Endodermal cell (in vitro differentiated cells): Measurements from ENCODE around the gene ESRP2. TPM values are rescaled to one million over a fixed set of nuclear protein-coding genes. Genes with fewer than 3 reads are reported as not detected.

Experiments
- DNase-seq: peaks from one replicate; pipeline ENCODE4 v3.0.0-alpha.2; 2017
- H3K27ac ChIP-seq: 2 replicates; pipeline ENCODE4 v1.5.1; 2013; ENCODE audit warnings: mild to moderate bottlenecking, low read depth, low read length, moderate library complexity
- H3K27me3 ChIP-seq: 2 replicates; pipeline ENCODE4 v1.6.1; 2013; ENCODE audit warnings: mild to moderate bottlenecking, low read length, moderate library complexity; ENCODE audit not compliant: insufficient read depth, control insufficient read depth, poor library complexity, severe bottlenecking
- H3K36me3 ChIP-seq: 2 replicates; pipeline ENCODE4 v1.7.0; 2013; ENCODE audit warnings: mild to moderate bottlenecking, low read length, moderate library complexity; ENCODE audit not compliant: control insufficient read depth, insufficient read depth
- H3K4me1 ChIP-seq: one replicate; pipeline ENCODE4 v1.7.0; 2013; ENCODE audit warnings: low read length; ENCODE audit not compliant: control insufficient read depth, insufficient read depth
- H3K4me3 ChIP-seq: 2 replicates; pipeline ENCODE4 v1.5.1; 2013; ENCODE audit warnings: mild to moderate bottlenecking, low read length, moderate library complexity
- H3K9ac ChIP-seq: 2 replicates; pipeline ENCODE4 v1.6.1; 2013; ENCODE audit warnings: mild to moderate bottlenecking, low read length, moderate library complexity; ENCODE audit not compliant: poor library complexity, severe bottlenecking; ENCODE audit errors: extremely low read depth
- H3K9me3 ChIP-seq: 2 replicates; pipeline ENCODE4 v1.6.1; 2013; ENCODE audit warnings: mild to moderate bottlenecking, low read length, moderate library complexity; ENCODE audit not compliant: control insufficient read depth
- H3K27ac Mint-ChIP-seq: 2 replicates; pipeline ENCODE4 v1.8.0; 2020; ENCODE audit warnings: mixed read lengths
- H3K27me3 Mint-ChIP-seq: 2 replicates; pipeline ENCODE4 v1.8.0; 2021; ENCODE audit warnings: mild to moderate bottlenecking, mixed read lengths; ENCODE audit not compliant: insufficient read depth
- H3K36me3 Mint-ChIP-seq: 2 replicates; pipeline ENCODE4 v1.8.0; 2020; ENCODE audit warnings: low read depth, mixed read lengths
- H3K4me1 Mint-ChIP-seq: 2 replicates; pipeline ENCODE4 v1.8.0; 2020; ENCODE audit warnings: mixed read lengths
- H3K4me3 Mint-ChIP-seq: 2 replicates; pipeline ENCODE4 v1.8.0; 2020; ENCODE audit warnings: mild to moderate bottlenecking, moderate library complexity, mixed read lengths
- H3K9me3 Mint-ChIP-seq: 2 replicates; pipeline ENCODE4 v1.8.0; 2020; ENCODE audit warnings: mild to moderate bottlenecking, mixed read lengths
- CTCF ChIP-seq: fragments of 200-600 bp; sonication (generic); conservative IDR thresholded peaks from 2 replicates; pipeline ENCODE4 v1.5.0; 2021; ENCODE audit warnings: antibody characterized with exemption, mild to moderate bottlenecking
- WGBS, 2 experiments: methylation state at CpG; one replicate each; pipeline versions ENCODE4 v1.1.5 to v1.1.7; 2013; ENCODE audit warnings: missing lambda C conversion rate in 2 of 2, mixed read lengths in 1 of 2; ENCODE audit not compliant: insufficient coverage in 1 of 2, insufficient read length in 1 of 2; 5-methylcytosine and 5-hydroxymethylcytosine counted together
- total RNA-seq, 2 donors: library from RNA; stranded (reverse); fragmentation: NEBNext Ultra II Directional in 1 of 2; extraction: Animal tissue kit (Norgen Biotek cat#: 25700) in 1 of 2; gene quantifications; 2 replicates in 1 of 2; 3 replicates in 1 of 2; pipeline ENCODE4 v1.2.1, GENCODE V29; 2021

Gene ESRP2
- total RNA-seq, 2 donors from 2014 or later, result 51.8 to 56.4 TPM

- Mint-ChIP-seq H3K27ac (no peak overlapping the region), H3K4me1 (peaks cover 14% of the 10 kb centered on the region), H3K36me3 (peaks cover 34% of the 10 kb centered on the region), H3K9me3 (no peaks in the 10 kb centered on the region), H3K27me3 (no peaks in the 10 kb centered on the region), H3K4me3 (no peak overlapping the region)
- no peak for TF ChIP-seq CTCF
- 95 to 96% methylated on average over 16 of the region's 16 CpGs for WGBS, 2 experiments
- no peak overlapping the region for H3K4me3 ChIP-seq
- H3K9me3 ChIP-seq, result no peaks in the 10 kb centered on the region
- H3K4me1 ChIP-seq, result peaks cover 5% of the 10 kb centered on the region
- H3K27ac ChIP-seq, result no peak overlapping the region
- H3K27me3 ChIP-seq, result peaks cover 5% of the 10 kb centered on the region
- peaks cover 48% of the 10 kb centered on the region for H3K36me3 ChIP-seq
- no peak overlapping the region for H3K9ac ChIP-seq
- no peak for DNase-seq
These were observed 3.6 kb downstream of the ESRP2 start for GRCh38 chr16:68232335-68232734.

GRCh38 chr16:68231384-68232136 is 4.4 kb downstream of the ESRP2 start:
- H3K27ac Mint-ChIP-seq, result no peak overlapping the region
- no peak for DNase-seq
- no peaks in the 10 kb centered on the region for H3K27me3 Mint-ChIP-seq
- H3K27ac ChIP-seq, result no peak overlapping the region
- H3K36me3 Mint-ChIP-seq, result peaks cover 35% of the 10 kb centered on the region
- H3K4me3 ChIP-seq, result no peak overlapping the region
- peaks cover 5% of the 10 kb centered on the region for H3K4me1 ChIP-seq
- peaks cover 14% of the 10 kb centered on the region for H3K4me1 Mint-ChIP-seq
- peaks cover 5% of the 10 kb centered on the region for H3K27me3 ChIP-seq
- H3K4me3 Mint-ChIP-seq, result no peak overlapping the region
- H3K36me3 ChIP-seq, result peaks cover 52% of the 10 kb centered on the region
- no peaks in the 10 kb centered on the region for H3K9me3 Mint-ChIP-seq
- 94 to 95% methylated on average over 20 to 26 of the region's 26 CpGs for WGBS, 2 experiments
- H3K9me3 ChIP-seq, result no peaks in the 10 kb centered on the region
- H3K9ac ChIP-seq, result no peak overlapping the region
- no peak for TF ChIP-seq CTCF

- Mint-ChIP-seq H3K27ac (no peak overlapping the region), H3K27me3 (no peaks in the 10 kb centered on the region), H3K4me1 (peaks cover 14% of the 10 kb centered on the region), H3K36me3 (peaks cover 37% of the 10 kb centered on the region), H3K4me3 (no peak overlapping the region), H3K9me3 (no peaks in the 10 kb centered on the region)
- H3K36me3 ChIP-seq, result peaks cover 52% of the 10 kb centered on the region
- H3K27me3 ChIP-seq, result no peaks in the 10 kb centered on the region
- no peak overlapping the region for H3K27ac ChIP-seq
- no peak overlapping the region for H3K9ac ChIP-seq
- no peak for DNase-seq
- no peak for TF ChIP-seq CTCF
- peaks cover 5% of the 10 kb centered on the region for H3K4me1 ChIP-seq
- no peak overlapping the region for H3K4me3 ChIP-seq
- H3K9me3 ChIP-seq, result no peaks in the 10 kb centered on the region
- 87 to 95% methylated on average over 6 to 12 of the region's 12 CpGs for WGBS, 2 experiments
These were observed 5.0 kb downstream of the ESRP2 start for GRCh38 chr16:68230956-68231355.
